Measurements from ENCODE around the gene GSDMA.

DNA sequence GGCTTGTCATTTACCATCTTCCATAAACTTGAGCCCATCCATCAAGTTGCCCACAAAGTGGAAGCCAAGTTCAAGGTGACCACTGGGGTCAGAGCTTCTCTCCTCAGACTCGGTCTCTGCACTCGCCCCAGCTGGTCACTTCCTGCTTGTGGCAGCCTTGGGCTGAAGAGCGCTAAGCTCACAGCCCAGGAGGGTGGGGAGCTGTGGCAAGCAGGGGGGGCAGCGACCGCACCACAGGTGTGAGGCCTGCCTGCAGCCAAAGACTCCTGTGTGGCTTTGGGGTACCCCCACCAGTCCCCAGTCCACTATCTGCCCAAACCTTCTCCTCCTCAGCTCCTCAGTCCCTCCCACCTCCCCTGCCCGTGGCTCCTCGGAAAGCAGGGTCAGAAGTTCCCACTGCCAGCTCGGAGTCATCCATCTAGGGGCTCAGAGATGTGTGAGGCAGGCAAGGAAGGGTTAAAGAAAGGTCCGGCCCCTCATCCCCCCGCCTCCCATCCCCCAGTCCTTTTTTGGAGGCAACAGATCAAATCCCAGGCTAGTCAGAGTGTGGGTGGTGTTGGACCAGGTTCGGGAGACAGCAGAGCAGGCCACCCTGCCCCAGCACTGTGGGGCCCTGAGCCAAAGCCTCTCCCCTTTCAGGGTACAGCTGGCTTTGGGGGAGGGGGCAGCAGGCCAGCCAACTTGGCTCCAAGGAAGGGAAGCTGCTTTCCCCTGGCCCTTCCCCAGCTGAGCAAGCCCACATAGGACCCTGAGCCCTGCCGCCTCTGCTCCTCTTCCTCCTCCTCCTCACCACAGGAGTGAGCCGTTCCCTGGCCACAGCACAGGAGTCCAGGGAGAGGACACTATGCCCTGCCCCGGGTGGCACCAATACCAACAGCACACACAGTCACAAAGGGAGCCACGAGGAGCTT, 55.7 kb downstream of the GSDMA start:
- TF ChIP-seq, protein P1, sequence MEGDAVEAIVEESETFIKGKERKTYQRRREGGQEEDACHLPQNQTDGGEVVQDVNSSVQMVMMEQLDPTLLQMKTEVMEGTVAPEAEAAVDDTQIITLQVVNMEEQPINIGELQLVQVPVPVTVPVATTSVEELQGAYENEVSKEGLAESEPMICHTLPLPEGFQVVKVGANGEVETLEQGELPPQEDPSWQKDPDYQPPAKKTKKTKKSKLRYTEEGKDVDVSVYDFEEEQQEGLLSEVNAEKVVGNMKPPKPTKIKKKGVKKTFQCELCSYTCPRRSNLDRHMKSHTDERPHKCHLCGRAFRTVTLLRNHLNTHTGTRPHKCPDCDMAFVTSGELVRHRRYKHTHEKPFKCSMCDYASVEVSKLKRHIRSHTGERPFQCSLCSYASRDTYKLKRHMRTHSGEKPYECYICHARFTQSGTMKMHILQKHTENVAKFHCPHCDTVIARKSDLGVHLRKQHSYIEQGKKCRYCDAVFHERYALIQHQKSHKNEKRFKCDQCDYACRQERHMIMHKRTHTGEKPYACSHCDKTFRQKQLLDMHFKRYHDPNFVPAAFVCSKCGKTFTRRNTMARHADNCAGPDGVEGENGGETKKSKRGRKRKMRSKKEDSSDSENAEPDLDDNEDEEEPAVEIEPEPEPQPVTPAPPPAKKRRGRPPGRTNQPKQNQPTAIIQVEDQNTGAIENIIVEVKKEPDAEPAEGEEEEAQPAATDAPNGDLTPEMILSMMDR (IDR thresholded peaks at IDR 0.05), result no peak
- no peak for TF ChIP-seq POLR2A (IDR thresholded peaks at IDR 0.05)

All from suprapubic skin (tissue), 3 donors.